ENCODE data around the gene EDN1.
A peak's percentile ranks its signal among the peaks of the same experiment; 100 is the strongest.

The EDN1 gene

GRCh38 chr6:12289933-12290820 is at the start of gene EDN1:
Gene EDN1, plus strand, starts transcription at chr6:12290361. Its CDS starts 269 bp downstream, at chr6:12290630.
- Histone ChIP-seq H3K9ac (ENCODE audit: low read depth, low read length) (peak within 1 kb of the TSS; percentile 58), H3K36me3 (ENCODE audit: insufficient read depth, low read length) (no peaks in the 10 kb centered on the region; the same call in 1 of the 2 replicates), H3K4me1 (ENCODE audit: insufficient read depth, low read length) (peaks cover 9% of the 10 kb centered on the region), H3K9me3 (ENCODE audit: control insufficient read depth, insufficient read depth, low read length) (no peaks in the 10 kb centered on the region)

- no peak overlapping the region for H3K9ac ChIP-seq (ENCODE audit: low read depth, low read length)
- H3K9me3 ChIP-seq (ENCODE audit: control insufficient read depth, insufficient read depth, low read length), result no peaks in the 10 kb centered on the region
- H3K4me1 ChIP-seq (ENCODE audit: insufficient read depth, low read length), result no peaks in the 10 kb centered on the region; the same call in 1 of the 2 replicates
- no peaks in the 10 kb centered on the region for H3K36me3 ChIP-seq (ENCODE audit: insufficient read depth, low read length)
Measured at GRCh38 chr6:12241493-12242175, 48.5 kb upstream of the EDN1 start.

GRCh38 chr6:12243169-12243568 is 47.0 kb upstream of the EDN1 start:
- no peak overlapping the region for H3K9ac ChIP-seq (ENCODE audit: low read depth, low read length)
- H3K36me3 ChIP-seq (ENCODE audit: insufficient read depth, low read length), result no peaks in the 10 kb centered on the region
- no peaks in the 10 kb centered on the region for H3K9me3 ChIP-seq (ENCODE audit: control insufficient read depth, insufficient read depth, low read length)
- no peaks in the 10 kb centered on the region; the same call in 1 of the 2 replicates for H3K4me1 ChIP-seq (ENCODE audit: insufficient read depth, low read length)

GRCh38 chr6:12245360-12245759 is 44.8 kb upstream of the EDN1 start:
- no peak overlapping the region for H3K9ac ChIP-seq (ENCODE audit: low read depth, low read length)
- no peaks in the 10 kb centered on the region for H3K9me3 ChIP-seq (ENCODE audit: control insufficient read depth, insufficient read depth, low read length)
- no peaks in the 10 kb centered on the region for H3K36me3 ChIP-seq (ENCODE audit: insufficient read depth, low read length)
- H3K4me1 ChIP-seq (ENCODE audit: insufficient read depth, low read length), result no peaks in the 10 kb centered on the region; the same call in 1 of the 2 replicates

GRCh38 chr6:12245763-12246718 is 44.1 kb upstream of the EDN1 start:
- Histone ChIP-seq H3K9ac (ENCODE audit: low read depth, low read length) (no peak overlapping the region), H3K36me3 (ENCODE audit: insufficient read depth, low read length) (no peaks in the 10 kb centered on the region), H3K4me1 (ENCODE audit: insufficient read depth, low read length) (no peaks in the 10 kb centered on the region; the same call in 1 of the 2 replicates), H3K9me3 (ENCODE audit: control insufficient read depth, insufficient read depth, low read length) (no peaks in the 10 kb centered on the region)

- Histone ChIP-seq H3K9me3 (ENCODE audit: control insufficient read depth, insufficient read depth, low read length) (no peaks in the 10 kb centered on the region), H3K4me1 (ENCODE audit: insufficient read depth, low read length) (no peaks in the 10 kb centered on the region; the same call in 1 of the 2 replicates), H3K9ac (ENCODE audit: low read depth, low read length) (no peak overlapping the region), H3K36me3 (ENCODE audit: insufficient read depth, low read length) (no peaks in the 10 kb centered on the region)
Measured at GRCh38 chr6:12246900-12247299, 43.3 kb upstream of the EDN1 start.

GRCh38 chr6:12249541-12250382 is 40.4 kb upstream of the EDN1 start:
- no peaks in the 10 kb centered on the region; the same call in 1 of the 2 replicates for H3K4me1 ChIP-seq (ENCODE audit: insufficient read depth, low read length)
- H3K9ac ChIP-seq (ENCODE audit: low read depth, low read length), result no peak overlapping the region
- H3K36me3 ChIP-seq (ENCODE audit: insufficient read depth, low read length), result no peaks in the 10 kb centered on the region
- no peaks in the 10 kb centered on the region for H3K9me3 ChIP-seq (ENCODE audit: control insufficient read depth, insufficient read depth, low read length)

- Histone ChIP-seq H3K9ac (ENCODE audit: low read depth, low read length) (no peak overlapping the region), H3K36me3 (ENCODE audit: insufficient read depth, low read length) (no peaks in the 10 kb centered on the region), H3K4me1 (ENCODE audit: insufficient read depth, low read length) (no peaks in the 10 kb centered on the region; the same call in 1 of the 2 replicates), H3K9me3 (ENCODE audit: control insufficient read depth, insufficient read depth, low read length) (no peaks in the 10 kb centered on the region)
Measured at GRCh38 chr6:12250383-12250770, 39.8 kb upstream of the EDN1 start.

GRCh38 chr6:12254210-12254609 is 36.0 kb upstream of the EDN1 start:
- no peaks in the 10 kb centered on the region for H3K4me1 ChIP-seq (ENCODE audit: insufficient read depth, low read length)
- no peaks in the 10 kb centered on the region for H3K9me3 ChIP-seq (ENCODE audit: control insufficient read depth, insufficient read depth, low read length)
- H3K36me3 ChIP-seq (ENCODE audit: insufficient read depth, low read length), result no peaks in the 10 kb centered on the region
- no peak overlapping the region for H3K9ac ChIP-seq (ENCODE audit: low read depth, low read length)

- H3K4me1 ChIP-seq (ENCODE audit: insufficient read depth, low read length), result no peaks in the 10 kb centered on the region
- H3K36me3 ChIP-seq (ENCODE audit: insufficient read depth, low read length), result no peaks in the 10 kb centered on the region
- H3K9me3 ChIP-seq (ENCODE audit: control insufficient read depth, insufficient read depth, low read length), result no peaks in the 10 kb centered on the region
- no peak overlapping the region for H3K9ac ChIP-seq (ENCODE audit: low read depth, low read length)
Measured at GRCh38 chr6:12258191-12258590, 32.0 kb upstream of the EDN1 start.

- H3K4me1 ChIP-seq (ENCODE audit: insufficient read depth, low read length), result no peaks in the 10 kb centered on the region
- no peak overlapping the region for H3K9ac ChIP-seq (ENCODE audit: low read depth, low read length)
- no peaks in the 10 kb centered on the region for H3K36me3 ChIP-seq (ENCODE audit: insufficient read depth, low read length)
- no peaks in the 10 kb centered on the region for H3K9me3 ChIP-seq (ENCODE audit: control insufficient read depth, insufficient read depth, low read length)
Measured at GRCh38 chr6:12258591-12259075, 31.5 kb upstream of the EDN1 start.

- Histone ChIP-seq H3K9me3 (ENCODE audit: control insufficient read depth, insufficient read depth, low read length) (no peaks in the 10 kb centered on the region), H3K9ac (ENCODE audit: low read depth, low read length) (no peak overlapping the region), H3K4me1 (ENCODE audit: insufficient read depth, low read length) (no peaks in the 10 kb centered on the region), H3K36me3 (ENCODE audit: insufficient read depth, low read length) (no peaks in the 10 kb centered on the region)
Measured at GRCh38 chr6:12260458-12261093, 29.6 kb upstream of the EDN1 start.

GRCh38 chr6:12261502-12261901 is 28.7 kb upstream of the EDN1 start:
- H3K36me3 ChIP-seq (ENCODE audit: insufficient read depth, low read length), result no peaks in the 10 kb centered on the region

More at GRCh38 chr6:12261502-12261901, 28.7 kb upstream of the EDN1 start:
- Histone ChIP-seq H3K4me1 (ENCODE audit: insufficient read depth, low read length) (no peaks in the 10 kb centered on the region), H3K9ac (ENCODE audit: low read depth, low read length) (no peak overlapping the region), H3K9me3 (ENCODE audit: control insufficient read depth, insufficient read depth, low read length) (no peaks in the 10 kb centered on the region)

All from ES-I3 (cell line).